SK-N-SH treated with all-trans-retinoic acid at 6 μM for 48 hours (cell line): ENCODE data around the gene DNASE2B.

Experiments
- BACH2 ChIP-seq: fragments of 250-450 bp; sonication (Bioruptor Pico); IDR thresholded peaks from 2 replicates; pipeline ENCODE4 v1.9.0; 2021; ENCODE audit warnings: mild to moderate bottlenecking, borderline replicate concordance
- CSDC2 ChIP-seq: fragments of 250-450 bp; sonication (Bioruptor Pico); IDR thresholded peaks from 2 replicates; pipeline ENCODE4 v1.5.0; 2020; ENCODE audit warnings: mild to moderate bottlenecking, moderate library complexity
- ESRRG ChIP-seq: fragments of 250-450 bp; sonication (Bioruptor Pico); IDR thresholded peaks from 2 replicates; pipeline ENCODE4 v1.6.1; 2021; ENCODE audit warnings: mild to moderate bottlenecking
- GLIS3 ChIP-seq: fragments of 250-450 bp; sonication (Bioruptor Pico); IDR thresholded peaks from 2 replicates; pipeline ENCODE4 v1.5.0; 2020; ENCODE audit warnings: mild to moderate bottlenecking, moderate library complexity
- ZC3H10 ChIP-seq: fragments of 250-450 bp; sonication (Bioruptor Pico); IDR thresholded peaks from 2 replicates; pipeline ENCODE4 v1.5.1; 2021; ENCODE audit warnings: mild to moderate bottlenecking, moderate library complexity
- ZFP3 ChIP-seq: fragments of 250-450 bp; sonication (Bioruptor Pico); IDR thresholded peaks from 2 replicates; pipeline ENCODE4 v1.5.0; 2020; ENCODE audit warnings: mild to moderate bottlenecking, moderate library complexity
- ZFP30 ChIP-seq: fragments of 450-650 bp; formaldehyde crosslinking; IDR thresholded peaks from 2 replicates; pipeline ENCODE4 v1.5.0; 2022; ENCODE audit warnings: mild to moderate bottlenecking, moderate library complexity
- ZNF70 ChIP-seq: fragments of 450-650 bp; formaldehyde crosslinking; IDR thresholded peaks from 2 replicates; pipeline ENCODE4 v1.5.0; 2020; ENCODE audit warnings: mild to moderate bottlenecking, moderate library complexity
- TF ChIP-seq, protein P1 (sequence below): fragments of 250-450 bp; sonication (Bioruptor Pico); IDR thresholded peaks from 2 replicates; pipeline ENCODE4 v1.8.0; 2020; ENCODE audit warnings: mild to moderate bottlenecking, moderate library complexity, borderline replicate concordance

GRCh38 chr1:84427250-84428188, 29.2 kb downstream of the DNASE2B start:
- TF ChIP-seq BACH2 (CRISPR knock-in tag) (no peak), ESRRG (CRISPR knock-in tag) (no peak), ZC3H10 (CRISPR knock-in tag) (no peak), ZFP30 (CRISPR knock-in tag) (no peak), ZFP3 (CRISPR knock-in tag) (no peak), CSDC2 (no peak), GLIS3 (CRISPR knock-in tag) (no peak), ZNF70 (no peak)
- TF ChIP-seq, protein P1, sequence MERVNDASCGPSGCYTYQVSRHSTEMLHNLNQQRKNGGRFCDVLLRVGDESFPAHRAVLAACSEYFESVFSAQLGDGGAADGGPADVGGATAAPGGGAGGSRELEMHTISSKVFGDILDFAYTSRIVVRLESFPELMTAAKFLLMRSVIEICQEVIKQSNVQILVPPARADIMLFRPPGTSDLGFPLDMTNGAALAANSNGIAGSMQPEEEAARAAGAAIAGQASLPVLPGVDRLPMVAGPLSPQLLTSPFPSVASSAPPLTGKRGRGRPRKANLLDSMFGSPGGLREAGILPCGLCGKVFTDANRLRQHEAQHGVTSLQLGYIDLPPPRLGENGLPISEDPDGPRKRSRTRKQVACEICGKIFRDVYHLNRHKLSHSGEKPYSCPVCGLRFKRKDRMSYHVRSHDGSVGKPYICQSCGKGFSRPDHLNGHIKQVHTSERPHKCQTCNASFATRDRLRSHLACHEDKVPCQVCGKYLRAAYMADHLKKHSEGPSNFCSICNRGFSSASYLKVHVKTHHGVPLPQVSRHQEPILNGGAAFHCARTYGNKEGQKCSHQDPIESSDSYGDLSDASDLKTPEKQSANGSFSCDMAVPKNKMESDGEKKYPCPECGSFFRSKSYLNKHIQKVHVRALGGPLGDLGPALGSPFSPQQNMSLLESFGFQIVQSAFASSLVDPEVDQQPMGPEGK (CRISPR knock-in tag), result no peak
